HepG2 (cell line): Measurements from ENCODE around the gene PDPK1. TPM values are rescaled to one million over a fixed set of nuclear protein-coding genes. Genes with fewer than 3 reads are reported as not detected.

Source experiments
- FOXO1 ChIP-seq: sonication (generic); formaldehyde crosslinking; IDR thresholded peaks from 2 replicates; pipeline ENCODE4 v1.4.0; 2020; ENCODE audit warnings: missing genetic modification reagents
- HNF4G ChIP-seq, 2 experiments: sonication (generic) in 1 of 2; formaldehyde crosslinking in 1 of 2; IDR thresholded peaks; 2 replicates each; pipeline versions ENCODE4 v1.4.0 to v1.6.1; 2011 to 2020; ENCODE audit warnings: borderline replicate concordance in 2 of 2, low read depth in 2 of 2, mild to moderate bottlenecking in 2 of 2, low read length in 1 of 2, missing genetic modification reagents in 1 of 2, moderate library complexity in 1 of 2
- NKX3-1 ChIP-seq: sonication (generic); formaldehyde crosslinking; IDR thresholded peaks from 2 replicates; pipeline ENCODE4 v1.5.0; 2020; ENCODE audit warnings: missing genetic modification reagents
- NR2F6 ChIP-seq, 2 experiments: IDR thresholded peaks; 2 replicates each; pipeline ENCODE4 v1.6.1; 2016; ENCODE audit warnings: antibody characterized with exemption in 1 of 2, mild to moderate bottlenecking in 1 of 2
- RXRB ChIP-seq: IDR thresholded peaks from 2 replicates; pipeline ENCODE4 v1.6.1; 2016; ENCODE audit warnings: borderline replicate concordance, missing genetic modification reagents, missing compliant biosample characterization
- SYNCRIP ChIP-seq: fragments of 200-400 bp; formaldehyde crosslinking; IDR thresholded peaks from 2 replicates; pipeline ENCODE4 v1.6.1; 2018; ENCODE audit warnings: mild to moderate bottlenecking, low read depth, low read length; ENCODE audit not compliant: insufficient read depth
- ZBTB1 ChIP-seq: sonication (generic); formaldehyde crosslinking; IDR thresholded peaks from 2 replicates; pipeline ENCODE4 v1.4.0; 2020; ENCODE audit warnings: missing genetic modification reagents, borderline replicate concordance
- ZNF12 ChIP-seq: sonication (generic); formaldehyde crosslinking; IDR thresholded peaks from 2 replicates; pipeline ENCODE4 v1.5.0; 2020; ENCODE audit warnings: missing genetic modification reagents
- ZNF44 ChIP-seq: sonication (generic); formaldehyde crosslinking; IDR thresholded peaks from 2 replicates; pipeline ENCODE4 v1.5.1; 2020; ENCODE audit warnings: mild to moderate bottlenecking, missing genetic modification reagents
- ZNF451 ChIP-seq: sonication (generic); formaldehyde crosslinking; IDR thresholded peaks from 2 replicates; pipeline ENCODE4 v1.5.0; 2020; ENCODE audit warnings: mild to moderate bottlenecking, missing genetic modification reagents
- ZNF563 ChIP-seq: sonication (generic); formaldehyde crosslinking; IDR thresholded peaks from 2 replicates; pipeline ENCODE4 v1.8.0; 2022; ENCODE audit warnings: mild to moderate bottlenecking, moderate library complexity, missing genetic modification reagents
- ZNF883 ChIP-seq: sonication (generic); formaldehyde crosslinking; IDR thresholded peaks from 2 replicates; pipeline ENCODE4 v1.5.1; 2020; ENCODE audit warnings: mild to moderate bottlenecking, missing genetic modification reagents; ENCODE audit errors: not compliant biosample characterization
- polyA plus RNA-seq, 8 experiments: library from polyadenylated mRNA; depleted of rRNA in 3 of 8; stranded (reverse) in 7 of 8; unstranded in 1 of 8; fragments of >200 nt; fragmentation: Illumina TruSeq in 4 of 8; extraction: Trizol in 4 of 8; gene quantifications; 2 replicates each; pipeline versions ENCODE4 v1.2.1 to v1.2.3, GENCODE V29; 2011 to 2016; ENCODE audit warnings: low read depth in 4 of 8, missing spikeins in 1 of 8, mixed read lengths in 1 of 8; ENCODE audit not compliant: insufficient read depth in 1 of 8
- total RNA-seq, 5 experiments: library from RNA; depleted of rRNA; stranded (reverse); fragments of >200 nt; fragmentation: Illumina TruSeq; extraction: Trizol; gene quantifications; 2 replicates each; pipeline ENCODE4 v1.2.3, GENCODE V29; 2016; ENCODE audit warnings: low read depth in 1 of 5
- TF ChIP-seq, protein P1 (sequence below), 2 experiments: fragments of 450-650 bp in 1 of 2; sonication (generic) in 1 of 2; formaldehyde crosslinking in 1 of 2; IDR thresholded peaks; 2 replicates each; pipeline versions ENCODE4 v1.6.1 to v1.8.0; 2016 to 2022; ENCODE audit warnings: antibody characterized with exemption in 1 of 2, mild to moderate bottlenecking in 1 of 2, missing genetic modification reagents in 1 of 2
- TF ChIP-seq, protein P2 (sequence below): sonication (generic); formaldehyde crosslinking; IDR thresholded peaks from 2 replicates; pipeline ENCODE4 v1.5.0; 2020; ENCODE audit warnings: mild to moderate bottlenecking, missing genetic modification reagents
- TF ChIP-seq, protein P3 (sequence below): sonication (generic); formaldehyde crosslinking; conservative IDR thresholded peaks from 2 replicates; pipeline ENCODE4 v1.4.0; 2020; ENCODE audit warnings: missing genetic modification reagents

The PDPK1 gene
- total and polyA plus RNA-seq, 2 of the 13 experiments (the other 11 are each of a cell fraction or from before 2014, with no cell fraction given): 59.6 to 129 TPM

DNA sequence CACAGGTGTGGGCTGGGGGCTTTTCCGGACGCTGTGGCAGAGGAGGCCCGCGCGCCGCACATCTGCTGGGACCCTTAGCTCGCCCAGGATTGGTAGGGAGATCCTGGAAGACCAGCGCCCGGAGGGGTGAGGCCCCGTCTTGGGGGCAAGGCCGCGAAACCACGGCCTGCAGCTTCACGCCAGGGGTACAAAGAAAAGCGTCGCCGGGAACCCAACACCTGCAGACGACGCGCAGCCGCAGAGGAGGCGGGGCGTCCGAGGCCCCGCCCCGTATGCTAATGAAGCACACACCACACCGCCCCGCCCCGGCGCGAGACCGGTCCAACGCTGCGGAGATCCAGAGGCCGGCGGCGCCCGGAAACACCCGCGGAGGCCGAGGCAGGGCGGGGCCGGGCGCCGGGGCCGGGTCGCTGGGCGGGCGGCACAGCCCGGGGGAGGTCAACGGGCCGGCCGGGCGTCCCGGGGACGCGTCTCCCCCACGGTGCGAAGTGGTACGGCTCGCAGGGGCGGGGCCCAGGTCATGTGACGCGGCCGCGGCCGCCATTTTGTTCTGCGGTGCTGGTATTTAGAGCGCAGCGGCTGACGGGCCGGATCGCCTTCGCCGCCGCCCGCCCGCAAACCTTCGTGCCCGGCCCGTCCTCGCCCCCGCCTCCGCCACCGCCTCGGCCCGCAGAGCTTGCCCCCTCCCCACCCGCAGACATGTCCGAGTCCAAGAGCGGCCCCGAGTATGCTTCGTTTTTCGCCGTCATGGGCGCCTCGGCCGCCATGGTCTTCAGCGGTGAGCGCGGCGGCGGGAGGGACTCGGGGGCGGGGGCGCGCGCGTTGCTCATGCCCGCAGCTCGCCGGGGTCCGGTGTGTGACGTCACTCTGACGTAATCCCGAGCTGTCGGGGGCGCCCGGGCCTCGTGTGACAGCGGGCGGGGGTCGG, 24.2 kb upstream of the PDPK1 start, which contains the start of gene ATP6V0C (continued):
- TF ChIP-seq, protein P1, sequence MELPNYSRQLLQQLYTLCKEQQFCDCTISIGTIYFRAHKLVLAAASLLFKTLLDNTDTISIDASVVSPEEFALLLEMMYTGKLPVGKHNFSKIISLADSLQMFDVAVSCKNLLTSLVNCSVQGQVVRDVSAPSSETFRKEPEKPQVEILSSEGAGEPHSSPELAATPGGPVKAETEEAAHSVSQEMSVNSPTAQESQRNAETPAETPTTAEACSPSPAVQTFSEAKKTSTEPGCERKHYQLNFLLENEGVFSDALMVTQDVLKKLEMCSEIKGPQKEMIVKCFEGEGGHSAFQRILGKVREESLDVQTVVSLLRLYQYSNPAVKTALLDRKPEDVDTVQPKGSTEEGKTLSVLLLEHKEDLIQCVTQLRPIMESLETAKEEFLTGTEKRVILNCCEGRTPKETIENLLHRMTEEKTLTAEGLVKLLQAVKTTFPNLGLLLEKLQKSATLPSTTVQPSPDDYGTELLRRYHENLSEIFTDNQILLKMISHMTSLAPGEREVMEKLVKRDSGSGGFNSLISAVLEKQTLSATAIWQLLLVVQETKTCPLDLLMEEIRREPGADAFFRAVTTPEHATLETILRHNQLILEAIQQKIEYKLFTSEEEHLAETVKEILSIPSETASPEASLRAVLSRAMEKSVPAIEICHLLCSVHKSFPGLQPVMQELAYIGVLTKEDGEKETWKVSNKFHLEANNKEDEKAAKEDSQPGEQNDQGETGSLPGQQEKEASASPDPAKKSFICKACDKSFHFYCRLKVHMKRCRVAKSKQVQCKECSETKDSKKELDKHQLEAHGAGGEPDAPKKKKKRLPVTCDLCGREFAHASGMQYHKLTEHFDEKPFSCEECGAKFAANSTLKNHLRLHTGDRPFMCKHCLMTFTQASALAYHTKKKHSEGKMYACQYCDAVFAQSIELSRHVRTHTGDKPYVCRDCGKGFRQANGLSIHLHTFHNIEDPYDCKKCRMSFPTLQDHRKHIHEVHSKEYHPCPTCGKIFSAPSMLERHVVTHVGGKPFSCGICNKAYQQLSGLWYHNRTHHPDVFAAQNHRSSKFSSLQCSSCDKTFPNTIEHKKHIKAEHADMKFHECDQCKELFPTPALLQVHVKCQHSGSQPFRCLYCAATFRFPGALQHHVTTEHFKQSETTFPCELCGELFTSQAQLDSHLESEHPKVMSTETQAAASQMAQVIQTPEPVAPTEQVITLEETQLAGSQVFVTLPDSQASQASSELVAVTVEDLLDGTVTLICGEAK (IDR thresholded peaks at IDR 0.05): no peak
- TF ChIP-seq, protein P1 (CRISPR knock-in tag; IDR thresholded peaks at IDR 0.05): peak; percentile 41
- no peak for TF ChIP-seq ZNF883 (CRISPR knock-in tag)
- TF ChIP-seq ZNF44 (CRISPR knock-in tag): no peak
- no peak for TF ChIP-seq ZBTB1 (CRISPR knock-in tag)
- TF ChIP-seq ZNF563 (CRISPR knock-in tag): peak; percentile 23; the same call in 1 of the 2 replicates
- no peak for TF ChIP-seq RXRB
- TF ChIP-seq, protein P2, sequence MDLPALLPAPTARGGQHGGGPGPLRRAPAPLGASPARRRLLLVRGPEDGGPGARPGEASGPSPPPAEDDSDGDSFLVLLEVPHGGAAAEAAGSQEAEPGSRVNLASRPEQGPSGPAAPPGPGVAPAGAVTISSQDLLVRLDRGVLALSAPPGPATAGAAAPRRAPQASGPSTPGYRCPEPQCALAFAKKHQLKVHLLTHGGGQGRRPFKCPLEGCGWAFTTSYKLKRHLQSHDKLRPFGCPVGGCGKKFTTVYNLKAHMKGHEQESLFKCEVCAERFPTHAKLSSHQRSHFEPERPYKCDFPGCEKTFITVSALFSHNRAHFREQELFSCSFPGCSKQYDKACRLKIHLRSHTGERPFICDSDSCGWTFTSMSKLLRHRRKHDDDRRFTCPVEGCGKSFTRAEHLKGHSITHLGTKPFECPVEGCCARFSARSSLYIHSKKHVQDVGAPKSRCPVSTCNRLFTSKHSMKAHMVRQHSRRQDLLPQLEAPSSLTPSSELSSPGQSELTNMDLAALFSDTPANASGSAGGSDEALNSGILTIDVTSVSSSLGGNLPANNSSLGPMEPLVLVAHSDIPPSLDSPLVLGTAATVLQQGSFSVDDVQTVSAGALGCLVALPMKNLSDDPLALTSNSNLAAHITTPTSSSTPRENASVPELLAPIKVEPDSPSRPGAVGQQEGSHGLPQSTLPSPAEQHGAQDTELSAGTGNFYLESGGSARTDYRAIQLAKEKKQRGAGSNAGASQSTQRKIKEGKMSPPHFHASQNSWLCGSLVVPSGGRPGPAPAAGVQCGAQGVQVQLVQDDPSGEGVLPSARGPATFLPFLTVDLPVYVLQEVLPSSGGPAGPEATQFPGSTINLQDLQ: no peak
- no peak for TF ChIP-seq SYNCRIP
- TF ChIP-seq HNF4G (IDR thresholded peaks at IDR 0.05; ENCODE audit: borderline replicate concordance, low read depth, low read length): 0 out of 2 replicates have a peak, but pooled peaks have one; percentile 10
- TF ChIP-seq HNF4G (CRISPR knock-in tag; IDR thresholded peaks at IDR 0.05; ENCODE audit: borderline replicate concordance, low read depth): no peak; the same call in 1 of the 2 replicates
- TF ChIP-seq, protein P3, sequence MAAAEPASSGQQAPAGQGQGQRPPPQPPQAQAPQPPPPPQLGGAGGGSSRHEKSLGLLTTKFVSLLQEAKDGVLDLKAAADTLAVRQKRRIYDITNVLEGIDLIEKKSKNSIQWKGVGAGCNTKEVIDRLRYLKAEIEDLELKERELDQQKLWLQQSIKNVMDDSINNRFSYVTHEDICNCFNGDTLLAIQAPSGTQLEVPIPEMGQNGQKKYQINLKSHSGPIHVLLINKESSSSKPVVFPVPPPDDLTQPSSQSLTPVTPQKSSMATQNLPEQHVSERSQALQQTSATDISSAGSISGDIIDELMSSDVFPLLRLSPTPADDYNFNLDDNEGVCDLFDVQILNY (CRISPR knock-in tag): no peak
- no peak for TF ChIP-seq FOXO1
- no peak; the same call in 1 of the 2 replicates for TF ChIP-seq NKX3-1 (CRISPR knock-in tag)
- TF ChIP-seq ZNF451 (CRISPR knock-in tag): no peak
- no peak for TF ChIP-seq ZNF12 (CRISPR knock-in tag)
- TF ChIP-seq NR2F6 (IDR thresholded peaks at IDR 0.05): no peak
- no peak for TF ChIP-seq NR2F6 (CRISPR knock-in tag; IDR thresholded peaks at IDR 0.05)
